Measurements from ENCODE around the gene DUSP23.

The DUSP23 gene

GRCh38 chr1:159780583-159781582, at the start of gene DUSP23:
Gene DUSP23, plus strand, starts transcription at chr1:159780962. Its CDS starts 139 bp downstream, at chr1:159781101.
- peak; percentile 95 for DNase-seq (ENCODE audit: low read depth)

GRCh38 chr1:159737238-159737916, 43.4 kb upstream of the DUSP23 start:
- no peak for DNase-seq (ENCODE audit: low read depth)

- no peak for DNase-seq (ENCODE audit: low read depth)
Observed at GRCh38 chr1:159743651-159744410, 36.9 kb upstream of the DUSP23 start.

- no peak for DNase-seq (ENCODE audit: low read depth)
Observed at GRCh38 chr1:159746666-159747065, 34.1 kb upstream of the DUSP23 start.

GRCh38 chr1:159748370-159748769, 32.4 kb upstream of the DUSP23 start:
- DNase-seq (ENCODE audit: low read depth) = no peak

GRCh38 chr1:159749630-159750029, 31.1 kb upstream of the DUSP23 start:
- no peak for DNase-seq (ENCODE audit: low read depth)

- DNase-seq (ENCODE audit: low read depth) = no peak
Observed at GRCh38 chr1:159750621-159751020, 30.1 kb upstream of the DUSP23 start.

GRCh38 chr1:159751031-159751430, 29.7 kb upstream of the DUSP23 start:
- no peak for DNase-seq (ENCODE audit: low read depth)

- DNase-seq (ENCODE audit: low read depth) = peak; percentile 31
Observed at GRCh38 chr1:159752135-159752580, 28.6 kb upstream of the DUSP23 start.

- DNase-seq (ENCODE audit: low read depth) = no peak
Observed at GRCh38 chr1:159753386-159753785, 27.4 kb upstream of the DUSP23 start.

- no peak for DNase-seq (ENCODE audit: low read depth)
Observed at GRCh38 chr1:159755451-159756007, 25.2 kb upstream of the DUSP23 start.

- no peak for DNase-seq (ENCODE audit: low read depth)
Observed at GRCh38 chr1:159756397-159756796, 24.4 kb upstream of the DUSP23 start.

- DNase-seq (ENCODE audit: low read depth) = no peak
Observed at GRCh38 chr1:159763686-159764085, 17.1 kb upstream of the DUSP23 start.

GRCh38 chr1:159765806-159766205, 15.0 kb upstream of the DUSP23 start:
- DNase-seq (ENCODE audit: low read depth) = no peak

- no peak for DNase-seq (ENCODE audit: low read depth)
Observed at GRCh38 chr1:159771127-159771895, 9.5 kb upstream of the DUSP23 start.

- no peak for DNase-seq (ENCODE audit: low read depth)
Observed at GRCh38 chr1:159774465-159774864, 6.3 kb upstream of the DUSP23 start.

GRCh38 chr1:159775716-159776115, 5.0 kb upstream of the DUSP23 start:
- DNase-seq (ENCODE audit: low read depth) = no peak

- no peak for DNase-seq (ENCODE audit: low read depth)
Observed at GRCh38 chr1:159778266-159778665, 2.5 kb upstream of the DUSP23 start.

- peak; percentile 51 for DNase-seq (ENCODE audit: low read depth)
Observed at GRCh38 chr1:159779403-159779851, 1.3 kb upstream of the DUSP23 start.

GRCh38 chr1:159781992-159782391, 1.2 kb downstream of the DUSP23 start:
- DNase-seq (ENCODE audit: low read depth) = no peak

- DNase-seq (ENCODE audit: low read depth) = no peak
Observed at GRCh38 chr1:159783724-159784123, 3.0 kb downstream of the DUSP23 start.

All from HS-5 (cell line).